Adrenal gland (tissue), 12 donors: ENCODE measurements around the gene EIPR1. TPM values are rescaled to one million over a fixed set of nuclear protein-coding genes. Genes with fewer than 3 reads are reported as not detected.

Source experiments
- DNase-seq, 7 donors: peaks; one replicate each; pipeline ENCODE4 v3.0.0-alpha.2; 2019 to 2020
- H3K27ac ChIP-seq, 5 donors: fragments of 200-600 bp; sonication (generic) in 4 of 5; 1 replicate in 3 of 5; 2 replicates in 2 of 5; pipeline versions ENCODE4 v1.5.1 to v1.8.0; 2016 to 2020; ENCODE audit warnings: mild to moderate bottlenecking in 1 of 5
- H3K27me3 ChIP-seq: fragments of 200-600 bp; 2 replicates; pipeline ENCODE4 v1.8.0; 2021
- H3K36me3 ChIP-seq, 2 donors: fragments of 200-600 bp; replicated peaks in 1 of 2; 1 replicate in 1 of 2; 2 replicates in 1 of 2; pipeline versions ENCODE4 v1.5.1 to v1.8.0; 2018 to 2022
- H3K4me1 ChIP-seq, 2 donors: fragments of 200-600 bp; replicated peaks in 1 of 2; 1 replicate in 1 of 2; 2 replicates in 1 of 2; pipeline versions ENCODE4 v1.5.1 to v1.8.0; 2018 to 2021
- H3K4me3 ChIP-seq, 4 donors: fragments of 200-600 bp; sonication (generic) in 3 of 4; one replicate each; pipeline ENCODE4 v1.5.1; 2016 to 2018
- H3K9me3 ChIP-seq, 3 donors: fragments of 200-600 bp; sonication (generic) in 1 of 3; replicated peaks in 1 of 3; 1 replicate in 2 of 3; 2 replicates in 1 of 3; pipeline versions ENCODE4 v1.5.1 to v1.8.0; 2016 to 2021
- CTCF ChIP-seq, 6 experiments: fragments of 450-650 bp in 4 of 6; fragments of 200-600 bp in 2 of 6; sonication (generic) in 1 of 6; IDR thresholded peaks; 1 replicate in 5 of 6; 2 replicates in 1 of 6; pipeline versions ENCODE4 v1.5.1 to v1.8.0; 2016 to 2021; ENCODE audit warnings: antibody characterized with exemption in 6 of 6, mild to moderate bottlenecking in 2 of 6, moderate library complexity in 1 of 6
- POLR2A ChIP-seq, 2 donors: fragments of 450-650 bp; IDR thresholded peaks; one replicate each; pipeline ENCODE4 v1.6.1; 2017; ENCODE audit warnings: antibody characterized with exemption in 2 of 2, mild to moderate bottlenecking in 2 of 2, moderate library complexity in 1 of 2
- whole genome bisulfite sequencing, 4 donors: extraction: QIAGEN DNeasy Blood & Tissue Kit in 2 of 4; methylation state at CpG; one replicate each; pipeline versions ENCODE4 v1.1.5 to v1.1.7; 2013 to 2017; 5-methylcytosine and 5-hydroxymethylcytosine counted together
- intact Hi-C, 2 donors: fragments of 100-400 bp; cut with DNase I; formaldehyde crosslinking; loops; one replicate each; pipeline versions ENCODE4 v1.14.1 to v1.15.0; 2022 to 2023
- polyA plus RNA-seq, 3 donors: library from polyadenylated mRNA; stranded (reverse); fragments of 200-250 nt in 2 of 3; fragments of 350-450 nt in 1 of 3; fragmentation: Illumina TruSeq in 1 of 3; extraction: RNeasy Lipid Tissue Mini Kit (QIAGEN cat#74804) in 1 of 3; gene quantifications; one replicate each; pipeline ENCODE4 v1.2.3, GENCODE V29; 2013 to 2014
- total RNA-seq, 9 donors: library from RNA; depleted of rRNA in 4 of 9; stranded (reverse); fragments of >200 nt in 4 of 9; fragments of 120-200 nt in 1 of 9; fragmentation: NEBNext Ultra II Directional in 1 of 9; extraction: Animal tissue kit (Norgen Biotek cat#: 25700) in 1 of 9; gene quantifications; one replicate each; pipeline versions ENCODE4 v1.1.0 to v1.2.4, GENCODE V29; 2013 to 2023
- donor health status: healthy with polysubstance abuse.
- donor health status: Bipolar disorder and iron deficiency.
- donor health status: DM: yes; HTN: yes; CAD: no.
- donor health status: DM: no; HTN: no; CAD: no.
- donor health status: DM: no; HTN: no; CAD: no.
- donor health status: DM: yes; HTN: yes; CAD: no.

Gene EIPR1
- total and polyA plus RNA-seq, 12 donors = 10.3 to 37.9 (median 28.5) TPM

GRCh38 chr2:3299130-3299529, 78.5 kb downstream of the EIPR1 start:
- TF ChIP-seq POLR2A (IDR thresholded peaks at IDR 0.05) (no peak), CTCF (IDR thresholded peaks at IDR 0.05) (no peak)
- WGBS, 4 donors = 93 to 97% (median 95%) methylated on average over 9 to 12 of the region's 12 CpGs
- no peaks in the 10 kb centered on the region for H3K36me3 ChIP-seq
- H3K4me1 ChIP-seq = peaks cover 5 to 32% of the 10 kb centered on the region in 2 donors
- peak overlapping the region in 1 of 5 donors; percentile 64 for H3K27ac ChIP-seq
- no peaks in the 10 kb centered on the region for H3K27me3 ChIP-seq
- intact Hi-C loops = no loop called here
- no peak overlapping the region for H3K4me3 ChIP-seq
- peak in 1 of 7 donors; percentile 44 for DNase-seq
- no peaks in the 10 kb centered on the region for H3K9me3 ChIP-seq

- peak overlapping the region in 2 of 5 donors; percentile 64 to 73 for H3K27ac ChIP-seq
- DNase-seq = peak; percentile 51 to 86 (median 75)
- H3K4me3 ChIP-seq = no peak overlapping the region
- intact Hi-C loops = no loop called here
- no peaks in the 10 kb centered on the region for H3K27me3 ChIP-seq
- H3K9me3 ChIP-seq = no peaks in the 10 kb centered on the region
- H3K36me3 ChIP-seq = no peaks in the 10 kb centered on the region
- WGBS, 4 donors = 42 to 66% (median 54%) methylated on average over 7 of the region's 7 CpGs
- H3K4me1 ChIP-seq = peaks cover 4 to 30% of the 10 kb centered on the region in 2 donors
- no peak for TF ChIP-seq CTCF (IDR thresholded peaks at IDR 0.05)
- peak in 1 of 2 donors; percentile 9 for TF ChIP-seq POLR2A (IDR thresholded peaks at IDR 0.05)
Measured at GRCh38 chr2:3298191-3298590, 79.4 kb downstream of the EIPR1 start.

GRCh38 chr2:3297523-3297922, 80.1 kb downstream of the EIPR1 start:
- TF ChIP-seq POLR2A (IDR thresholded peaks at IDR 0.05) (no peak), CTCF (IDR thresholded peaks at IDR 0.05) (no peak)
- intact Hi-C loops = no loop called here
- WGBS, 4 donors = 95 to 96% (median 95%) methylated on average over 6 of the region's 6 CpGs

GRCh38 chr2:3296182-3296972, 81.2 kb downstream of the EIPR1 start:
- peak in 2 of 7 donors; percentile 3 to 35 for DNase-seq
- TF ChIP-seq POLR2A (IDR thresholded peaks at IDR 0.05) (no peak), CTCF (IDR thresholded peaks at IDR 0.05) (no peak)
- no peaks in the 10 kb centered on the region for H3K9me3 ChIP-seq

More at GRCh38 chr2:3297523-3297922, 80.1 kb downstream of the EIPR1 start:
- peak in 1 of 7 donors; percentile 15 for DNase-seq
- no peak overlapping the region for H3K27ac ChIP-seq
- H3K9me3 ChIP-seq = no peaks in the 10 kb centered on the region
- H3K4me3 ChIP-seq = no peak overlapping the region
- no peaks in the 10 kb centered on the region for H3K36me3 ChIP-seq
- peaks cover 0 to 23% of the 10 kb centered on the region in 2 donors for H3K4me1 ChIP-seq
- no peaks in the 10 kb centered on the region for H3K27me3 ChIP-seq

More at GRCh38 chr2:3296182-3296972, 81.2 kb downstream of the EIPR1 start:
- Histone ChIP-seq H3K4me1 (peaks cover 0 to 14% of the 10 kb centered on the region in 2 donors), H3K4me3 (no peak overlapping the region), H3K27me3 (no peaks in the 10 kb centered on the region), H3K27ac (no peak overlapping the region), H3K36me3 (no peaks in the 10 kb centered on the region)
- intact Hi-C loops = no loop called here
- WGBS, 4 donors = 82 to 92% (median 91%) methylated on average over 4 of the region's 4 CpGs
